ENCODE results near the gene LARP4.
"Not testable (repeated sequence)": the region's sequence is repeated elsewhere in the genome, so short reads cannot be mapped to it uniquely, and the experiment has no call there.

Gene LARP4

DNA sequence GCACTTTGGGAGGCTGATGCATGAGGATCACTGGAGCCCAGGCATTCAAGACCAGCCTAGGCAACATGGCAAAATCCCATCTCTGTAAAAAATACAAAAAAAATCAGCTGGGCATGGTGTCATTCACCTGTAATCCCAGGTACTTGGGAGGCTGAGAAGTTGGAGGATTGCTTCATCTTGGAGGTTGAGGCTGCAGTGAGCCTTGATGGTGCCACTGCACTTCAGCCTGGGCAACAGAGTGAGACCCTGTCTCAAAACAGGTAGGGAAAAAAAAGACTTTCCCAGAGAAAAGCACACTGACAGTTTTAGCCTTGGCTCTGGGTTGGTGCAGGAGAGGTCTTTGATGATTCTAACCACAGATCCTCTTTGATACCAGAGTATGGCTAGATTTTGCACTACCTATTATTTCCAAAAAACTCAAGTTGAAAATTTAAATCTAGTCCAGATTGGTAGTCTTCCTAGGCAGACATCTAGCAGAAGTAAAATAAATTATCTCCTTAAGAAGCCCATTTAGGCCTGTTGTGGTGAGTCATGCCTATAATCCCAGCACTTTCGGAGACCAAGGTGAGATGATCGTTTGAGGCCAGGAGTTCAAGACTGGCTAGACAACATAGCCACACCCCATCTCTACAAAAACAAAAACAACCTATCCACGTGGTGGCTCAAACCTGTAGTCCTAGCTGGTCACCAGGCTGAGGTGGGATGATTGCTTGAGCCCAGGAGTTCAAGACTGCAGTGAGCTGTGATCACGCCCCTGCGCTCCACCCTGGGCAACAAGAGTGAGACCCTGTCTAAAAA is 18.6 kb downstream of the LARP4 start:
- TF ChIP-seq, protein P1, sequence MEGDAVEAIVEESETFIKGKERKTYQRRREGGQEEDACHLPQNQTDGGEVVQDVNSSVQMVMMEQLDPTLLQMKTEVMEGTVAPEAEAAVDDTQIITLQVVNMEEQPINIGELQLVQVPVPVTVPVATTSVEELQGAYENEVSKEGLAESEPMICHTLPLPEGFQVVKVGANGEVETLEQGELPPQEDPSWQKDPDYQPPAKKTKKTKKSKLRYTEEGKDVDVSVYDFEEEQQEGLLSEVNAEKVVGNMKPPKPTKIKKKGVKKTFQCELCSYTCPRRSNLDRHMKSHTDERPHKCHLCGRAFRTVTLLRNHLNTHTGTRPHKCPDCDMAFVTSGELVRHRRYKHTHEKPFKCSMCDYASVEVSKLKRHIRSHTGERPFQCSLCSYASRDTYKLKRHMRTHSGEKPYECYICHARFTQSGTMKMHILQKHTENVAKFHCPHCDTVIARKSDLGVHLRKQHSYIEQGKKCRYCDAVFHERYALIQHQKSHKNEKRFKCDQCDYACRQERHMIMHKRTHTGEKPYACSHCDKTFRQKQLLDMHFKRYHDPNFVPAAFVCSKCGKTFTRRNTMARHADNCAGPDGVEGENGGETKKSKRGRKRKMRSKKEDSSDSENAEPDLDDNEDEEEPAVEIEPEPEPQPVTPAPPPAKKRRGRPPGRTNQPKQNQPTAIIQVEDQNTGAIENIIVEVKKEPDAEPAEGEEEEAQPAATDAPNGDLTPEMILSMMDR (conservative IDR thresholded peaks at IDR 0.05; ENCODE audit: low read depth, low read length), result no peak
- DNase-seq (ENCODE audit: low read depth), result no peak
- H3K4me3 ChIP-seq (ENCODE audit: low read length), result no peak overlapping the region

DNA sequence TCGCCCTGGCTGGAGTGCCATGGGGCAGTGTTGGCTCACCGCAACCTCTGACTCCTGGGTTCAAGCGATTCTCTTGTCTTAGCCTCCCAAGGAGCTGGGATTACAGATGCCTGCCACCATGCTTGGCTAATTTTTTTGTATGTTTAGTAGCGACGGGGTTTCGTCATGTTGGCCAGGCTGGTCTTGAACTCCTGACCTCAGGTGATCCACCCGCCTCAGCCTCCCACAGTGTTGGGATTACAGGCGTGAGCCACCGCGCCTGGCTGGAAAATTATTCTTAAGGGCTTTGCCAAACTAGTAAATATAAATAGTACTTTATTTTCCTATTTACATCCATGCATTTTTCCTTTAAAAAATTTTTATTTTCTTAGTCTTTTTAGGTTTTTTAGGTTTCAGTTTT is 22.2 kb downstream of the LARP4 start:
- H3K4me3 ChIP-seq (ENCODE audit: low read length); DNase-seq (ENCODE audit: low read depth): not testable (repeated sequence)

DNA sequence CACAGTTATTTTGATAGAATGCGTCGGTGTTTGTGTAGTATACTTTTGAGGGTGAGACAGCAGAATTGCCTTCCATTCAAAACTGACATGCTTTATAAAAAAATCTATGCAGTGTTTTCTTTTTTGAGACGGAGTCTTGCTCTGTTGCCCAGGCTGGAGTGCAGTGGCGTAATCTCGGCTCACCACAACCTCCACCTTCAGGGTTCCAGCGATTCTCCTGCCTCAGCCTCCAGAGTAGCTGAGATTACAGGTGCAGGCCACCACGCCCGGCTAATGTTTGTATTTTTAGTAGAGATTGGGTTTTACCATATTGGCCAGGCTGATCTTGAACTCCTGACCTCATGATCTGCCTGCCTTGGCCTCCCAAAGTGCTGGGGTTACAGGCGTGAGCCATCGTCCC is 22.7 kb downstream of the LARP4 start:
- DNase-seq (ENCODE audit: low read depth); H3K4me3 ChIP-seq (ENCODE audit: low read length): not testable (repeated sequence)

DNA sequence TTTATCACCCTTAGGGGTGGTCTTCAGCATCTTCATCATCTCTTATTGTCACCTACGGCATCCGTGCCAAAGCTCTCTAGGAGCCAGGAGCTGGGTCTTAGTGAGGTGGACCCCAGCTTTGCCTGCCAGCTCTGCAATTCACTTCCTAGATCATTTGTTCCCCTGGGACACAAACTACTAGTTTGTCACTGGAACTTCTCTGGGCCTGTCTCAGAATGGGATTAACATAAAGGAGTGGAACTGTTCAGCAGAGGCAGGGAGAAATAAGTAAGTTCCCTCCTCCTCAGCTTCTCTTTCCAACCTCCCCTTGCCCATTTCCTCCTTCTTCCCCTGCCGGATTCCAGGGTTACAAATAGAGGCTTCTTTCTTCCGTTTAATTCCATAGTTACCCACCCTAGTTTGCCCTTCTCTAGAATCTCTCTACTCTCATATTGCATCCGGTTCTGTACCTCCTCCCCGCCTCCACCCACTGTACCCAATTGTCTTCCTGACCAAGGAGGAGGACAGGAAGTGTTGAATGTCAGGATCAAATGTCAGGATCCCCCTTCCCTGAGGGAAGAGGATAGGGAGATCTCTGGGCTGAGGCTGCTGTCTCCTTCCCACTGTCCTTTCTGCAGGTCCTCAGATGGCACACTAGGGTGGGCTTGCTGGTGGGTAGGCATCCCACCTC is 25.0 kb downstream of the LARP4 start:
- no peak overlapping the region for H3K4me3 ChIP-seq (ENCODE audit: low read length)
- no peak for DNase-seq (ENCODE audit: low read depth)
- TF ChIP-seq, protein P1 (conservative IDR thresholded peaks at IDR 0.05; ENCODE audit: low read depth, low read length), result no peak

DNA sequence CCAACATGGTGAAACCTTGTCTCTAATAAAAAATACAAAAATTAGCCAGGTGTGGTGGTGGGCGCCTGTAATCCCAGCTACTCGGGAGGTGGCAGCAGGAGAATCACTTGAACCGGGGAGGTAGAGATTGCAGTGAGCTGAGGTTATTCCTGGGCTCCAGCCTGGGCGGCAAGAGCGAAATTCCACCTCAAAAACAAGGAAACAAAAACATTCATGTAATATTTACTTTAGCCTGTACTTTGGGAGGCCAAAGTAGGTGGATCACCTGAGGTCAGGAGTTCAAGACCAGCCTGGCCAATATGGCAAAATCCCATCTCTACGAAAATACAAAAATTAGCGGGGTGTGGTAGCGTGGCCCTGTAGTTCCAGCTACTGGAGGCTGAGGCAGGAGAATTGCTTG is 31.0 kb downstream of the LARP4 start:
- not testable (repeated sequence) for H3K4me3 ChIP-seq (ENCODE audit: low read length); DNase-seq (ENCODE audit: low read depth)

DNA sequence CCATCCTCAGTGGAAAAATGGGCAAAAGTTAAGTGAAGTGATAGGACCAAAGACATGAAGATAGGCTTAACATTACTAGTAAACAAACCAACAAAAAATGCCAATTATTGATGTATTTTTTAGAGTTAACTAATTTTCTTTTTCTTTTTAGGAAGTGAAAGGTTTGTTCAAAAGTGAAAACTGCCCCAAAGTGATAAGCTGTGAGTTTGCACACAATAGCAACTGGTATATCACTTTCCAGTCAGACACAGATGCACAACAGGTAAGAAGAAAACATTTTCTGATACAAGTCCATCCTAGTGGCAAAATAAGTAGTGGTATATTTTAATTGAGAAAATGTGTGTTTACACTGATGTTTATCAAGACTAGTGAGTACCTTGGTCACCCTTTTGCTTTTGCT is 39.6 kb downstream of the LARP4 start:
- TF ChIP-seq, protein P1 (conservative IDR thresholded peaks at IDR 0.05; ENCODE audit: low read depth, low read length), result no peak
- DNase-seq (ENCODE audit: low read depth), result no peak
- H3K4me3 ChIP-seq (ENCODE audit: low read length), result no peak overlapping the region

DNA sequence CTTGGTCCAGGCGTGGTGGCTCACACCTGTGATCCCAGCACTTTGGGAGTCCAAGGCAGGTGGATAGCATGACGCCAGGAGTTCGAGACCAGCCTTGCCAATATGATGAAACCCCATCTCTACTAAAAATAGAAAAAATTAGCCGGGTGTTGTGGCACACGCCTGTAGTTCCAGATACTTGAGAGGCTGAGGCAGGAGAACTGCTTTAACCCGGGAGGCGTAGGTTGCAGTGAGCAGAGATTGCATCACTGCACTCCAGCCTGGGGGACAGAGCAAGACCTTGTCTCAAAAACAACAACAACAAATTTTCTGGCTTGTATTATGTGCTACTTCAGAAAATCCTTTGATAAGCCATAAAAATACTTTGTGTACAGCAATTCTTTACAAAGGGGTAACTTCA is 41.1 kb downstream of the LARP4 start:
- TF ChIP-seq, protein P1 (conservative IDR thresholded peaks at IDR 0.05; ENCODE audit: low read depth, low read length), result no peak
- no peak for DNase-seq (ENCODE audit: low read depth)
- no peak overlapping the region for H3K4me3 ChIP-seq (ENCODE audit: low read length)

DNA sequence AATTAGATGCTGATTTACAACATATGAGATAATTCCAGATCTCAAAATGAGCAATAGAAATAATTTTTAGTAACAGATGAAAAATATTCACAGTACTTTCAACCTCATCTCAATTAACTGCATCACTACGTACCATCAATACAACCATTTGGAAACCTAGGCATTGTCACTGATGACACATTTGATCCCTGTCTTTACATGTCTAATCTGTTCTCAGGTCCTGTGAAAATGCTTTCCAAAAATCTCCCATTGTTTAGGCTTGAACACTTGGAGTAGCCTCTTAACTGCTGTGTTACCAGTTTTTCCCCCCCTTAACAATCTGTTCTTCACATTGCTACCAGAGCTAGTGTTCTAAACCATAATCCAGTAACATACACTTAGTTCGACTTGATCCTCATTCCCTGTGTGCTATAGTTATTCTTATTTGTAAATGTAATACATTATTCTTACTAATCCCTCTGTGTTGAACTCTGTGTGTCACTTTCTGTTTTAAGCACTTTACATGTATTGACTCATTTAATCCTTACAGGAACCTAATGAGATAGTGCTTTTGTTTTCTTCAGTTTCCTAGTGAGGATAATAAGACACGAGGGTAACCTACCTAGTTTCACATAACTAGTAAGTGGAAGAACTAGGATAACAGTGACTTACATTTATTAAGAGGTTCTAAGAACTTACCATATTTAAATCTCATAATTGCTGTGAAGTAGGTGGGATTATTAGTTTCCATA is 41.7 kb downstream of the LARP4 start:
- TF ChIP-seq, protein P1 (conservative IDR thresholded peaks at IDR 0.05; ENCODE audit: low read depth, low read length), result no peak
- peak; percentile 81 for DNase-seq (ENCODE audit: low read depth)
- H3K4me3 ChIP-seq (ENCODE audit: low read length), result no peak overlapping the region

DNA sequence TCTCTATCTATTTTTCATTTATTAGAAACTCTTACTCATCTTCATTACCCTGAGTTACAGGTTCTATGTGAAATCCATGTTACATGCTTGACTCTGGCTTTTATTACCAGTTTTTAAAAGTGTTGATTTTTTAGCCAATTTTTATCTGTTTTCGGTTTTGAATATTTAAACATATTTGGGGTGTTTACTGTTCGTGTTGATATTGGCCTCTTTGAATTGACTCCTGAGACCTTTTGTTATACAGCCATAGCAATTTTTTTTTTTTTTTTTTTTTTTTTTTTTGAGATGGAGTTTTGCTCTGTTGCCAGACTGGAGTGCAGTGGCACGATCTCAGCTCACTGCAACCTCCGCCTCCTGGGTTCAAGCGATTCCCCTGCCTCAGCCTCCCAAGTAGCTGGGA is 49.0 kb downstream of the LARP4 start:
- H3K4me3 ChIP-seq (ENCODE audit: low read length); DNase-seq (ENCODE audit: low read depth): not testable (repeated sequence)

Data from retinal pigment epithelial cell (primary cell).